Measurements from ENCODE around the gene ENAH. TPM values are rescaled to one million over a fixed set of nuclear protein-coding genes. Genes with fewer than 3 reads are reported as not detected.

Gene ENAH
- polyA plus RNA-seq, 1 experiment, result 40.9 TPM

GRCh38 chr1:225500624-225501192, 152.2 kb downstream of the ENAH start:
- H3K27me3 ChIP-seq (ENCODE audit: control insufficient read depth, insufficient read depth, low read length), result no peaks in the 10 kb centered on the region
- ChIA-PET CTCF (interaction anchor here (0.5 kb wide), 1 partner anchor 9 kb away, joined by 3 read pairs; no protein-coding TSS in a partner anchor), POLR2A (no interaction called here)
- TF ChIP-seq, protein P1, sequence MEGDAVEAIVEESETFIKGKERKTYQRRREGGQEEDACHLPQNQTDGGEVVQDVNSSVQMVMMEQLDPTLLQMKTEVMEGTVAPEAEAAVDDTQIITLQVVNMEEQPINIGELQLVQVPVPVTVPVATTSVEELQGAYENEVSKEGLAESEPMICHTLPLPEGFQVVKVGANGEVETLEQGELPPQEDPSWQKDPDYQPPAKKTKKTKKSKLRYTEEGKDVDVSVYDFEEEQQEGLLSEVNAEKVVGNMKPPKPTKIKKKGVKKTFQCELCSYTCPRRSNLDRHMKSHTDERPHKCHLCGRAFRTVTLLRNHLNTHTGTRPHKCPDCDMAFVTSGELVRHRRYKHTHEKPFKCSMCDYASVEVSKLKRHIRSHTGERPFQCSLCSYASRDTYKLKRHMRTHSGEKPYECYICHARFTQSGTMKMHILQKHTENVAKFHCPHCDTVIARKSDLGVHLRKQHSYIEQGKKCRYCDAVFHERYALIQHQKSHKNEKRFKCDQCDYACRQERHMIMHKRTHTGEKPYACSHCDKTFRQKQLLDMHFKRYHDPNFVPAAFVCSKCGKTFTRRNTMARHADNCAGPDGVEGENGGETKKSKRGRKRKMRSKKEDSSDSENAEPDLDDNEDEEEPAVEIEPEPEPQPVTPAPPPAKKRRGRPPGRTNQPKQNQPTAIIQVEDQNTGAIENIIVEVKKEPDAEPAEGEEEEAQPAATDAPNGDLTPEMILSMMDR (IDR thresholded peaks at IDR 0.05; ENCODE audit: insufficient read depth, low read depth, low read length), result no peak
- no peak overlapping the region for H3K4me3 ChIP-seq (ENCODE audit: low read depth, low read length)
- DNase-seq (ENCODE audit: low read depth), result no peak
- 0 out of 2 replicates have a peak, but pooled peaks cover 2% of the 10 kb centered on the region for H3K36me3 ChIP-seq (ENCODE audit: control insufficient read depth, insufficient read depth, low read length)

DNA sequence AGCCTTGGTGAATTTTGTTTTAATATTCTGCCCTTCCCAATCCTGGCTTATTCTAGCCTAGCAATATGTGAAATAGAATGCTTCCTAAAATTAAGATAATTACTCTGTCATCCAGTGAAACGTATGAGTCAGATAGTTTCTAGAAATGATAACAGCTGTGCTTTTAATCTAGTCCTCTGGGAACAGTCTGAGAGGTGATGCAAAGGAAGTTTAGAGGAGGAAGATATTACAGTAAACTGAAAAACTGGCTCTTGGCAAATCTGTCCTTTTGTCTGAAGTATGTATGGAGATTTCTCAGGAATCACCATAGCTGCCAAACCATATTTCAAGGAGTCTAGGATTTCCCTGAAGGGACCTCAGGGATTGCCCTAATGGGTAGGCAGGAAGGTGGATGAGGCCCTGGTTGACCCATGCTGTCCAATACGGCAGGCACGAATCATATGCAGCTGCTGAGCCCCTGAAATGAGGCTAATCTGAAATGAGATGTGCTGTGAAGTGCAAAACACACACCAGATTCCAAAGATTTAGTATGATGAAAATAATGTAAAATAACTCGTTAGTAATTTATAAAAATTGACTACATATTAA, 154.3 kb downstream of the ENAH start:
- no peaks in the 10 kb centered on the region for H3K27me3 ChIP-seq (ENCODE audit: control insufficient read depth, insufficient read depth, low read length)
- CTCF ChIA-PET, result interaction anchor here (0.8 to 2.6 kb wide), 3 partner anchors 17 to 274 kb away, joined by 4 to 10 read pairs (median 5); no protein-coding TSS in a partner anchor
- POLR2A ChIA-PET, result no interaction called here
- no peak overlapping the region for H3K4me3 ChIP-seq (ENCODE audit: low read depth, low read length)
- DNase-seq (ENCODE audit: low read depth), result peak; percentile 9
- TF ChIP-seq, protein P1 (IDR thresholded peaks at IDR 0.05; ENCODE audit: insufficient read depth, low read depth, low read length), result no peak
- H3K36me3 ChIP-seq (ENCODE audit: control insufficient read depth, insufficient read depth, low read length), result 0 out of 2 replicates have a peak, but pooled peaks cover 2% of the 10 kb centered on the region

- DNase-seq (ENCODE audit: low read depth), result no peak
- TF ChIP-seq, protein P1 (IDR thresholded peaks at IDR 0.05; ENCODE audit: insufficient read depth, low read depth, low read length), result no peak
- H3K36me3 ChIP-seq (ENCODE audit: control insufficient read depth, insufficient read depth, low read length), result no peaks in the 10 kb centered on the region
- H3K4me3 ChIP-seq (ENCODE audit: low read depth, low read length), result no peak overlapping the region
- POLR2A ChIA-PET, result no interaction called here
- H3K27me3 ChIP-seq (ENCODE audit: control insufficient read depth, insufficient read depth, low read length), result no peaks in the 10 kb centered on the region
- CTCF ChIA-PET, result interaction anchor here (1.8 kb wide), 1 partner anchor 14 kb away, joined by 8 read pairs; no protein-coding TSS in a partner anchor
These were observed 158.0 kb downstream of the ENAH start for GRCh38 chr1:225494789-225495359.

- TF ChIP-seq, protein P1 (IDR thresholded peaks at IDR 0.05; ENCODE audit: insufficient read depth, low read depth, low read length), result no peak
- ChIA-PET CTCF (interaction anchor here (1.1 to 1.2 kb wide), 2 partner anchors 9 to 19 kb away, joined by 3 to 4 read pairs; no protein-coding TSS in a partner anchor), POLR2A (no interaction called here)
- Histone ChIP-seq H3K27me3 (ENCODE audit: control insufficient read depth, insufficient read depth, low read length) (no peaks in the 10 kb centered on the region), H3K4me3 (ENCODE audit: low read depth, low read length) (no peak overlapping the region), H3K36me3 (ENCODE audit: control insufficient read depth, insufficient read depth, low read length) (no peaks in the 10 kb centered on the region)
- no peak for DNase-seq (ENCODE audit: low read depth)
These were observed 159.2 kb downstream of the ENAH start for GRCh38 chr1:225493591-225494246.

DNA sequence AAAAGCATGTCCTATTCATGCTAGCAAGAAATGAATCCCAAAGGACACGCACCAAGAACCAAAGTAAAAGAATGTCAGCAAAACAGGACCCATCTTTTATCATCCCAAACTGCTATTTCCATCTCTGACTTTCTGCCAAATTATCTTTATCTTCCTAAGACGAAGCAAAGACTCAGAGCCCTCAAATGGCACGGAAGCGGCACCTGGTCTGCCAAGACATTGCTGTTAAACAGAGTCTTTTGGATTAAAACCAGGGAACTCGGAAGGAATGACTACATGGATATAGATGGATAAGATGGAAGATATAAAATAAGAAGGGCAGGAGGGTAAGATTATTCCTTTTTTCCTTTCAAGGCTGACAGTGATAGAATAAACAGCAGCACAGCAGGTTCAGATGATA, 164.2 kb downstream of the ENAH start:
- Histone ChIP-seq H3K4me3 (ENCODE audit: low read depth, low read length) (no peak overlapping the region), H3K27me3 (ENCODE audit: control insufficient read depth, insufficient read depth, low read length) (no peaks in the 10 kb centered on the region), H3K36me3 (ENCODE audit: control insufficient read depth, insufficient read depth, low read length) (no peaks in the 10 kb centered on the region)
- POLR2A ChIA-PET, result no interaction called here
- DNase-seq (ENCODE audit: low read depth), result no peak
- TF ChIP-seq, protein P1 (IDR thresholded peaks at IDR 0.05; ENCODE audit: insufficient read depth, low read depth, low read length), result no peak
- CTCF ChIA-PET, result interaction anchor here (1.0 to 1.4 kb wide), 3 partner anchors 8 to 14 kb away, joined by 3 to 4 read pairs (median 4); no protein-coding TSS in a partner anchor

Data from BJ (cell line).